Lower leg skin (tissue), 3 donors: ENCODE data around the gene SMG6.

Experiments used
- POLR2A ChIP-seq, 2 donors: fragments of 450-650 bp; IDR thresholded peaks; one replicate each; pipeline ENCODE4 v1.6.1; 2016 to 2017; ENCODE audit warnings: antibody characterized with exemption in 2 of 2, mild to moderate bottlenecking in 1 of 2, moderate library complexity in 1 of 2
- TF ChIP-seq, protein P1 (sequence below), 3 donors: fragments of 450-650 bp; IDR thresholded peaks; one replicate each; pipeline ENCODE4 v1.5.1; 2016; ENCODE audit warnings: antibody characterized with exemption in 3 of 3, mild to moderate bottlenecking in 3 of 3, moderate library complexity in 2 of 3

DNA sequence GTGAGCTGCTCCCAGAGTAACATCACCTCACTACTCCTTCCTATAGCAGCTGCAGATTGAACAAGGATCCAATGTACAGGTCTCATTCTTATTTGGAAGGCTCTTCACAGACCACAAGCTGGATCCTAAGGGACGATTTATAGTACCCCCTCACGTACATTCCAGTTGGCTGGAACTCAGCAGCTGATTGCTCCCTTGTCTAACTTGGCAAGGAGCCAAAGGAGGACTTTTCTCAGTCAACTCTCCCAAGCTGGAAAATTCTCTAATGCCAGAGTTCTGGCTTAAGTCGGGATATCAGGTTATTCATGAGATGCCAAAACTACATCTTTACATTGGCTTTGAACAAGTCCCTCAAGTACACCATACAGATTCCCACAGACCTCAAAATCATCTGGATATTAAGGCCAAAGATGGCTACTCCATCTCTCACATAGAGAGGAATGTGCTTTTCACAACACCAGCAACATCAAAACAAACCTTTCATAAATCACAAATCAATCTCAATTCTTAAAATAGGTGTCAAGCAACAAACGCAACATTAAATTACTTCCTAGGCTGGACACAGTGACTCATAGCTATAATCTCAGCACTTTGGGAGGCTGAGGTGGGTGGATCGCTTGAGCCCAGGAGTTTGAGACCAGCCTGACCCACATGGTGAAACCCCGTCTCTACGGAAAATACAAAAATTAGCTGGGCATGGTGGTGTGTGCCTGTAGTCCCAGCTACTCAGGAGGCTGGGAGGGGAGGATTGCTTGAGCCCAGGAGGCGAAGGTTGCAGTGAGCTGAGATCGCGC is 39.3 kb downstream of the SMG6 start:
- TF ChIP-seq, protein P1, sequence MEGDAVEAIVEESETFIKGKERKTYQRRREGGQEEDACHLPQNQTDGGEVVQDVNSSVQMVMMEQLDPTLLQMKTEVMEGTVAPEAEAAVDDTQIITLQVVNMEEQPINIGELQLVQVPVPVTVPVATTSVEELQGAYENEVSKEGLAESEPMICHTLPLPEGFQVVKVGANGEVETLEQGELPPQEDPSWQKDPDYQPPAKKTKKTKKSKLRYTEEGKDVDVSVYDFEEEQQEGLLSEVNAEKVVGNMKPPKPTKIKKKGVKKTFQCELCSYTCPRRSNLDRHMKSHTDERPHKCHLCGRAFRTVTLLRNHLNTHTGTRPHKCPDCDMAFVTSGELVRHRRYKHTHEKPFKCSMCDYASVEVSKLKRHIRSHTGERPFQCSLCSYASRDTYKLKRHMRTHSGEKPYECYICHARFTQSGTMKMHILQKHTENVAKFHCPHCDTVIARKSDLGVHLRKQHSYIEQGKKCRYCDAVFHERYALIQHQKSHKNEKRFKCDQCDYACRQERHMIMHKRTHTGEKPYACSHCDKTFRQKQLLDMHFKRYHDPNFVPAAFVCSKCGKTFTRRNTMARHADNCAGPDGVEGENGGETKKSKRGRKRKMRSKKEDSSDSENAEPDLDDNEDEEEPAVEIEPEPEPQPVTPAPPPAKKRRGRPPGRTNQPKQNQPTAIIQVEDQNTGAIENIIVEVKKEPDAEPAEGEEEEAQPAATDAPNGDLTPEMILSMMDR (IDR thresholded peaks at IDR 0.05): no peak
- no peak for TF ChIP-seq POLR2A (IDR thresholded peaks at IDR 0.05)
